Right lobe of liver (tissue), 6 donors: ENCODE data around the gene KIF12. TPM values are rescaled to one million over a fixed set of nuclear protein-coding genes. Genes with fewer than 3 reads are reported as not detected.

Experiments
- ATAC-seq, 4 donors: fragments of 200-7000 bp; cut with Tn5 transposase; one replicate each; pipeline ENCODE4 v1.9.1; 2020; ENCODE audit warnings: mild to moderate bottlenecking in 4 of 4, moderate library complexity in 4 of 4
- DNase-seq, 3 donors: peaks; one replicate each; pipeline ENCODE4 v3.0.0-alpha.2; 2020
- H3K27ac ChIP-seq, 3 donors: fragments of 200-600 bp; one replicate each; pipeline ENCODE4 v1.8.0; 2022
- H3K27me3 ChIP-seq, 2 donors: fragments of 200-600 bp; one replicate each; pipeline ENCODE4 v1.8.0; 2022
- H3K36me3 ChIP-seq, 4 donors: fragments of 200-600 bp; sonication (generic) in 1 of 4; one replicate each; pipeline versions ENCODE4 v1.5.1 to v1.8.0; 2017 to 2022; ENCODE audit warnings: control low read depth in 1 of 4
- H3K4me1 ChIP-seq, 4 donors: fragments of 200-600 bp; sonication (generic) in 1 of 4; one replicate each; pipeline versions ENCODE4 v1.5.1 to v1.8.0; 2017 to 2022; ENCODE audit warnings: control low read depth in 1 of 4
- H3K4me3 ChIP-seq, 3 donors: fragments of 200-600 bp; one replicate each; pipeline ENCODE4 v1.8.0; 2022
- H3K9me3 ChIP-seq, 4 donors: fragments of 200-600 bp; sonication (generic) in 1 of 4; one replicate each; pipeline versions ENCODE4 v1.5.1 to v1.8.0; 2017 to 2022; ENCODE audit warnings: control low read depth in 1 of 4
- POLR2A ChIP-seq: fragments of 450-650 bp; IDR thresholded peaks from one replicate; pipeline ENCODE4 v1.6.1; 2017; ENCODE audit warnings: antibody characterized with exemption, mild to moderate bottlenecking
- WGBS: methylation state at CpG from one replicate; pipeline ENCODE4 v1.1.6; 2018; ENCODE audit warnings: low coverage, low lambda C conversion rate; ENCODE audit not compliant: insufficient coverage; ENCODE audit errors: missing lambda C conversion rate; 5-methylcytosine and 5-hydroxymethylcytosine counted together
- intact Hi-C, 2 donors: fragments of 100-400 bp; cut with DNase I; formaldehyde crosslinking; loops; one replicate each; pipeline versions ENCODE4 v1.11.2 to v1.14.1; 2022
- long read RNA-seq: library from polyadenylated mRNA; unstranded; transcript quantifications from one replicate; pipeline ENCODE4 v2.0.0, GENCODE V29; 2019
- total RNA-seq, 6 experiments: library from RNA; depleted of rRNA in 2 of 6; stranded (reverse); fragments of >200 nt in 2 of 6; fragmentation: NEBNext Ultra II Directional in 3 of 6; extraction: Animal tissue kit (Norgen Biotek cat#: 25700) in 3 of 6; gene quantifications; one replicate each; pipeline versions ENCODE4 v1.1.0 to v1.2.4, GENCODE V29; 2016 to 2023
- TF ChIP-seq, protein P1 (sequence below), 4 donors: fragments of 200-600 bp in 3 of 4; fragments of 450-650 bp in 1 of 4; IDR thresholded peaks; one replicate each; pipeline versions ENCODE4 v1.5.1 to v1.8.0; 2016 to 2022; ENCODE audit warnings: antibody characterized with exemption in 4 of 4, mild to moderate bottlenecking in 2 of 4
- donor health status: DM: no; HTN: yes; CAD: no.
- donor health status: DM: no; HTN: no; CAD: no.
- donor health status: DM: no; HTN: no; CAD: no.
- donor health status: DM: no; HTN: yes; CAD: no.
- donor health status: DM: no; HTN: yes; CAD: no.

Gene KIF12
- total RNA-seq: 10 to 100 TPM in 5 of 6 experiments, 1 to 10 TPM in 1; 3.1 to 24.3 (median 14.2) TPM
- long read RNA-seq: 0 reads

DNA sequence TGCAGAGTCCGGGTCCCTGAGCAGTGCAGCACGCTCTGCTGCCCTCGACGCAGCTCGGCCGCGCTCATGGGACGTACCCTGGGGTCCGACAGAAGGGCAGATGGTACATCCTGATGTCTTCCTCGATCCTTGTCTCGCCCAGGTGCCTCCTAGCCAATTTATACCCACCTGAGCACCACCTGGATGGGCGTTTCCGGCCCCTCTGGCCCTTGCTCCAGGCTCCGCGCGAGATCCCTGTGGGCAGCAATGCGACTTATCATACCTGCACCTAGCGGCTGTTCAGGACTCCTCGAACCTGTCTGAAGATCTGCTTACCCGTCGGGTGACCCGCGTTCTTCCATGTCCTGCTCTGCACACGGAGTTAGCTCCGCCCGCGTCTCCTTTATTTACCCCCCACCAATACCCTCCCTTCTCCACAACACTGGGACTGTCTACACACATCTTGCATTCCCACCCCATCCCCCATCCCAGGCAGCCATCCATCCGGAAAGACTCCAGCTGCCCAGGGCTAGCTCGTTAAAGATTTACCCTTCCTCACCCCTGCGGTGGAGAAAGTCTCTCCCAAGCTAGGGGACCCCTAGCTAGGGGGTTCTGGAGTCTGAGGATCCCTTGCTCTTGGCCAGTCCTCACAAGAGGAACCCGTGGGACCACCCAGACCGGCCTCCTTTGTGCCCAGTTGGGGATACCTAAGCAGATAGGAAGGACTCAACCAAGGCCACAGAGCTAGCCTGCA lies at the start of gene KIF12:
Gene KIF12 (minus strand): TSS at position 357 of the 733 bp plus-strand sequence. CDS start 16 bp downstream, at position 341.
- Histone ChIP-seq H3K9me3 (no peaks in the 10 kb centered on the region), H3K4me1 (peaks cover 0 to 11% (median 0%) of the 10 kb centered on the region in 4 donors), H3K4me3 (peak within 1 kb of the TSS; percentile 49 to 69 (median 57)), H3K27me3 (no peaks in the 10 kb centered on the region), H3K27ac (peak within 1 kb of the TSS in 1 of 3 donors; percentile 29), H3K36me3 (peaks cover 0 to 4% (median 0%) of the 10 kb centered on the region in 4 donors)
- TF ChIP-seq POLR2A: no peak
- TF ChIP-seq, protein P1, sequence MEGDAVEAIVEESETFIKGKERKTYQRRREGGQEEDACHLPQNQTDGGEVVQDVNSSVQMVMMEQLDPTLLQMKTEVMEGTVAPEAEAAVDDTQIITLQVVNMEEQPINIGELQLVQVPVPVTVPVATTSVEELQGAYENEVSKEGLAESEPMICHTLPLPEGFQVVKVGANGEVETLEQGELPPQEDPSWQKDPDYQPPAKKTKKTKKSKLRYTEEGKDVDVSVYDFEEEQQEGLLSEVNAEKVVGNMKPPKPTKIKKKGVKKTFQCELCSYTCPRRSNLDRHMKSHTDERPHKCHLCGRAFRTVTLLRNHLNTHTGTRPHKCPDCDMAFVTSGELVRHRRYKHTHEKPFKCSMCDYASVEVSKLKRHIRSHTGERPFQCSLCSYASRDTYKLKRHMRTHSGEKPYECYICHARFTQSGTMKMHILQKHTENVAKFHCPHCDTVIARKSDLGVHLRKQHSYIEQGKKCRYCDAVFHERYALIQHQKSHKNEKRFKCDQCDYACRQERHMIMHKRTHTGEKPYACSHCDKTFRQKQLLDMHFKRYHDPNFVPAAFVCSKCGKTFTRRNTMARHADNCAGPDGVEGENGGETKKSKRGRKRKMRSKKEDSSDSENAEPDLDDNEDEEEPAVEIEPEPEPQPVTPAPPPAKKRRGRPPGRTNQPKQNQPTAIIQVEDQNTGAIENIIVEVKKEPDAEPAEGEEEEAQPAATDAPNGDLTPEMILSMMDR (IDR thresholded peaks at IDR 0.05): peak in 1 of 4 donors; percentile 14
- DNase-seq (peak; percentile 67 to 82 (median 82)), ATAC-seq (peak; percentile 68 to 83 (median 72))
- WGBS: 23% methylated on average over 14 of the region's 32 CpGs
- intact Hi-C loops: loop anchor here in 1 of 2 donors (5.0 kb wide), 1 partner anchor 188 kb away; no protein-coding TSS in a partner anchor

DNA sequence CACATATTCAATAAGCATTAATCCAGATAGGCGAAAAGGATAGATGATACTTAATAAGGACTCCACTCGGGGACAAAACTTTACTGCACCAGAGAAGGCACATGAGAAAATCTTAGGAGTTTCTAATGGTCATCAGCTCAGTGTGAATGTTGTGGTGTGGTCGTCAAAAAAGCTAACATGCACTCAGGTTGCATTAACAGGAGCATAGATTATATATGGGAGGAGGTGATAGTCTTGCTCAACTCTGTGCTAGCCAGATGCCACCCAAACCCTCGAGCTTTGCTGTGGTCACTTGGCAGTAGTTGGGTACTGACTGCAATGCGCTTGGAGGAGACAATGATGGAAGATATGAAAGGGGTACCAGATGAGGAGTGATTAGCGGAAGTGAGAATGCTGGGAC lies 47.6 kb upstream of the KIF12 start:
- DNase-seq (no peak), ATAC-seq (no peak)
- no peaks in the 10 kb centered on the region for H3K36me3 ChIP-seq
- H3K9me3 ChIP-seq: no peaks in the 10 kb centered on the region
- H3K27me3 ChIP-seq: no peaks in the 10 kb centered on the region
- no peak for TF ChIP-seq POLR2A
- TF ChIP-seq, protein P1 (IDR thresholded peaks at IDR 0.05): no peak
- no peak overlapping the region for H3K27ac ChIP-seq
- H3K4me1 ChIP-seq: peaks cover 0 to 4% (median 0%) of the 10 kb centered on the region in 4 donors
- intact Hi-C loops: no loop called here
- no peak overlapping the region for H3K4me3 ChIP-seq
- 84% methylated on average over 6 of the region's 6 CpGs for WGBS

DNA sequence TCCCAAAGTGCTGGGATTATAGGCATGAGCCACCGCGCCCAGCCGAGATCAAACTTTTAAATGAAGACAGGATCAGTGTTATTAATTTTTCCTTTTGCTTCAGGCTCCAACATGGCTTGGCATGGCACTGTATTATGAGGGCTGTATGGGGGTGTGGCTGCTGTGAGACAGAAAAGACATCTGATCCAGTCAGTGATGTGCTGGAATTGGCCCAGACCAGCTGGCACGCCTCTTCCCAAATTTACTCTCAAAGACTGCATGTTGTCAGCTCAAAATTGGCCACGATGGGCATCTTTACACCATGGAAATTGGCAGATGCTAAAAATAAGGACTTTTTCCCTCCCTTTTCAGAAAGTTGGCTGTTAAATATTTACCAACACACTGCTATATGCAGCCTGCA lies 44.1 kb upstream of the KIF12 start:
- ATAC-seq: no peak
- Histone ChIP-seq H3K27ac (no peak overlapping the region), H3K27me3 (no peaks in the 10 kb centered on the region), H3K9me3 (no peaks in the 10 kb centered on the region), H3K36me3 (no peaks in the 10 kb centered on the region), H3K4me3 (no peak overlapping the region), H3K4me1 (peaks cover 0 to 7% (median 0%) of the 10 kb centered on the region in 4 donors)
- intact Hi-C loops: no loop called here
- no peak for DNase-seq
- whole genome bisulfite sequencing: 94% methylated on average over 5 of the region's 5 CpGs
- TF ChIP-seq, protein P1 (IDR thresholded peaks at IDR 0.05): no peak
- TF ChIP-seq POLR2A: no peak

DNA sequence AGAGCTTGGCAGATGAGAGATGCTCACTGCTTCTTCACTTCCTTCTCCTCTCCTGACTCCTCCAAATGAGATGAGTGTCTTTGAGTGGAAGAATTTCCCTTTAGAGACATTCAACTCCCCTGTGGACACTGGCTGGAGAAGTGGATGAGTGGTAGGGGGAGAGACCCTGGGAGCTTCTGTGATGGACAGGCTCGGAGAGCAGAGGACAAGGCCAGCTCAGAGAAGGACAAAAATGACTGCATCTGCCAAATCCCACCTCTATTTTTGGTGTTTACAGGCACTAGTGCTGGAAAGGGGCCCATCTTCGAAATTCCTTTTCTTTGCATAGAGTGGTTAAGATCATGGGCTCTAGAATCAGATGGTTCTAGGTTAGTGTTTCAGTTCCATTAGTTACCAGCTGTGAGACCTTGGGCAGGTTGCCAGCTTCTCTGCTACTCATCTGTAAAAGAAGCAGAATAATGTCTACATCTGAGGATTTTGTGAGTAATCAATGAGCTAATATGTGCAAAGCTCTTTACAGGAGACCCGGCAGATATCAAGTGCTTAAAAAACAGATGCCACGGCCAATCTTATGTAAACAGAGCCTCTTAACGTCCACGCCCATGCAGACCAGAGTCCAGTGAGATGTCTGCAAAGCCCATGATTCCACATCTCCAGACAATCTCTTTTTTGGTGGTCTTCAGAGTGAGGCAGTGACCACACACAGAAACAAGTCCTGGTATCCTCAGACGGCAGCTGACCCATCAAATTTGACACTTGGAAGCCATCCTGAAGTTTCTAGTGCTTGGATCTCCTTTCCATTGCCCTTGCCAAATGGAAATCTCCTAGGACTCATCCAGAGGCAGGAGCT lies 42.7 kb upstream of the KIF12 start:
- no peak overlapping the region for H3K27ac ChIP-seq
- TF ChIP-seq, protein P1 (IDR thresholded peaks at IDR 0.05): no peak
- TF ChIP-seq POLR2A: no peak
- ATAC-seq: peak; percentile 57 to 84 (median 72)
- no peak overlapping the region for H3K4me3 ChIP-seq
- no peaks in the 10 kb centered on the region for H3K27me3 ChIP-seq
- H3K36me3 ChIP-seq: no peaks in the 10 kb centered on the region
- no peaks in the 10 kb centered on the region for H3K9me3 ChIP-seq
- WGBS: 34% methylated on average over 6 of the region's 7 CpGs
- peaks cover 0 to 7% (median 0%) of the 10 kb centered on the region in 4 donors for H3K4me1 ChIP-seq
- no peak for DNase-seq
- intact Hi-C loops: no loop called here
